ENCODE results near the gene ABCB8.

ABCB8 gene

DNA sequence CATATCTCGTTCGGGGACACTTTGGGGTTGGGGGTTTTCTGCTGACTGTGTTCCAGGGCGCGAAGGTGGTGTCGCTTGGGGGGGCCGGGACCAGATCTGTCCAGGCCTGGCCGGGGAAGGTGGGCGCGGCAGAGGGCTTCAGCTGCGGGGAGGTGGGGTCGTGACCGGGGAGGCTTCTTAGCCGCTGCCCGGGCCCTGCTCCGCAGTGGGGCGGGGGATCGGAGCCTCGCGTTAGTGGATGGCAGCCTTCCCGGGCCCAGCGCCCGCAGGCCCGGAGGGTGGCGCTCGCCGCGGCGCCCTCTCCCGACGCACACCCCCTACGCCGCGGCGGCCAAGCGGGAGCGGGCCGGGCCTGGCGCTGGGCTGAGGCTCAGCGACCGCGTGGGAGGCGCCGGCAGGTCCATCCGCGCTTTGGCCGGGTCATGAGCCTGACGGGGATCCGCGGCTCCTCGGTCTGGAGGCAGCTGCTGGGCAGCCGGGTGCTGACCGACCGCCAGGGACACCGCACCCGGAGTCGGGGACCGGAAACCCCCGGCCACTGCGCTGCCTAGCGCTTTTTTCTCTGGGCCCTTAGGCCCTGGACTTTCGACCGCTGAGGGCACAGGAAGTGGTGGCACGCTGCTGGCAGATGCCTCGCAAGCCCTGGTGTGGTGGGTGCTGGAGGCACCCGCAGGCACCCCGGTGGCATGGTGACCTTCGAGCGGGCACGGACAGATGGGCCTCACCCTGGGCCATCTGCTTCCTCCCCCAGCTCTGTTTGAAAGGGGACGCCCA is 59.2 kb downstream of the ABCB8 start:
- DNase-seq (ENCODE audit: low read depth in 2 of 2): no peak

DNA sequence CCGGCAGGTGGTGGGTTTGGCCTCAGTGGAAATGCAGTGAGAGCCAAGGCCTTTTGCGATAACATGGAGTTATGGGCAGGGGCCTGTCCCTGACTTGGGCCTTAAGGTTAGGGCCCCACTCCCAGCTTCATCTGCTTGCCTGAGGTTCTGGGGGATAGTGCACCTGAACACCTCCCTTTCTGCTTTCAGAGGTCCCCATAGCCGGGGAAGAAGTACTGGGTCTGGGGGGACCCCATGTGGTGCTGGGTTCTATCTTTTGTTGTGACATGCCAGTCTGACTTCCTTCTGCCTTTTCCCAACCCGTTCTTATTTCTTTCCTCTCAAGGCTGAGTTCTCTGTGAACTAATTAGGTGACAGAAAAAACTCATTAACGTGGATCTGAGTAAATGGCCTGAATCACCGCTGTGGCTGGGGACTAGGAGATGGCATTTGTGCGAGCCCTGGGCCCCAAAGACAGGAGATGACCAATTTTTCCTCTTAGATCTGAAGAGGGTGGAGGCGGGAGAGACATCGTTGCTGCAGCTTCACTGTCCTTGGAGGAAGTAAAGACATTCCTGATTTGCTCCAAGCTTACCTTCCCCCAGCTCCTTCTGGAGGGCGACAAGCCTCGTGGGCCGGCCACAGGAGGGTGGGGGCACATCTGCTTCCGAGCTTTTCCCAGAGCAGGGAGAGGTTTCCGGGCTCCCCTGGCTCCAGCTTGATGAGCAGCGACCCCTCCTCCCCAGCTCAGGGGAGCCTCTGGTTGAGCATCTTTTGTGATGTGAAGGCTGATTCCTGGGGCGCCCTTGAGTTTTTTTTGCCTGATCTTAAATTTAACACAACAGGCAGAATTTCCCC is 60.0 kb downstream of the ABCB8 start:
- DNase-seq (ENCODE audit: low read depth in 2 of 2): no peak

DNA sequence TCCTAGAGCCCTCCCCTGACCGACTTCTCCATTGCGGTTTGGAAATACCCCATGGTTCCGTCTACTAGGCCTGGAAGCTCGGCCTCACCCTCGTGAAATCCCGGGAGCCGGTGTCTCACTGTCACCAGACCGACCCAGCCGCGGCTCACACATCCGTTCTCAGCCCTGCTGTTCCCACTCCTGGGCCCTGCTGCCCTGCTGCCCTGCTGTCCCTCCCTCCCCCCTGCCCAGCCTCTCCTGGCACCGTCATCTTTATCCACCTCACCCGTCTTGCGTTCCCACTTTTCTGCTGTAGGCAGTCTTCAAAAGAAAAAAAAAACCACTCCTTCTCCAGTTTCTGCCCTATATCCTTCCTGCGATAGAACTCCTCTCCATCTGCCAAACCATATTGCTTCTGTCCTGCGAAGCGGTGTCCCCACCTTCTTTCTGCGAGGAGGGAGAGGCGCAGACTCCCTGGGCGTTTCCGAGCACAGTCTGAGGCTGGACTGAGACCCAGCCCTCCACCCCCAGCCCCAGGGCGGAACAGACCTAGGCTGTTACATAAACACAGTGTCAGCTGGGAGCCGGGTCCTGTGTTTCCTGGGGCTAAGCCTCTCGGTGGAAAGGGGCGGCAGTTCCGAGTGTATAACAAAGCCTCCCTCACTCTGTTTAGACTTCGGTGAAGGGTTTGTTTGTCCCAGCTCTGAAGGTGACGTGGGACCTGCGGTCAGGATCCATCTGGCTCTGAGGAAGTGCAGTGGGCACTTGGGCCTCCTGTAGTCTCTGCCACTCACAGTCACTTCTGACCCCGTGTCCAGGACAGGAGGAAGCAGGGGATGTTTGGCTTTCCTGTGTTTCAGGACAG is 60.8 kb downstream of the ABCB8 start:
- DNase-seq (ENCODE audit: low read depth in 2 of 2): no peak

DNA sequence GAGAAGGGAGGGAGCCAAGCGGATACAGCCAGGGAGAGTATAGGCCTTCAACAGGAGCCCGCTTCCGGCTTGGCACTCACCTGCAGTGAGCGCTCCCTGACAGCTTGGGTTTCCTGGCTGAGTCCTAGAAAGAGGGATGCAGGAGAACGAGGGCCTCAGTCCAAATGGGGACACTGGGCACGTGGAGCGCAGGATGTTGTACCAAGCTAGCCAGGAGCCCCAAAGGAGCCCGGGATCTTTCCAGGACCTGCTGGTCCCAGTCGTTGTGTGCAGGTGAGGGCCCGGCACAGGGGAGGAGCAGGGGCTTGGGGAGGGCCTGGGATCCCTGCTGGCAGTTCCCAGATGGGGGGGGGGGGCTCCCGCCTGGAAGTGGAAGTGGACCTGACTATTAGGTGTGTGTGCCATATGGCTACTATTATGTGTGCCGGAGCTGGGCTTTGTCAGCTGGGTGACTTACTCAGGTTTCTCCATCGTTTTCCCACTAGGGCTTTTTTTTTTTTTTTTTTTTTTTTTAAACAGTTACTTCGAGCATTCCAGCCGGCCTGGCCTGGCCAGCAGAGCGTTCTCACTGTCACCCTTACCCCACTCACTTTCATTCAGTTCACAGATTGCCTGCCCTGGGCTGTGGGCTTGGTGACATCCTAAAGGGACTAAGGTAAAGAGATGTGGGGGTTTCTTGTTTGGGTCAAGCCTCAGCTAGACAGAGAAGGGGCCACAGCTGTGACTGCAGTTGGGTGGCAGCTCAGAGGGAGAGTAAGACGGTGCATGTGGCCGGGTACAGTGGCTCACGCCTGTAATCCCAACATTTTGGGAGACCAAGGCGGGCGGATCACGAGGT is 61.9 kb downstream of the ABCB8 start:
- DNase-seq (ENCODE audit: low read depth in 2 of 2): no peak

DNA sequence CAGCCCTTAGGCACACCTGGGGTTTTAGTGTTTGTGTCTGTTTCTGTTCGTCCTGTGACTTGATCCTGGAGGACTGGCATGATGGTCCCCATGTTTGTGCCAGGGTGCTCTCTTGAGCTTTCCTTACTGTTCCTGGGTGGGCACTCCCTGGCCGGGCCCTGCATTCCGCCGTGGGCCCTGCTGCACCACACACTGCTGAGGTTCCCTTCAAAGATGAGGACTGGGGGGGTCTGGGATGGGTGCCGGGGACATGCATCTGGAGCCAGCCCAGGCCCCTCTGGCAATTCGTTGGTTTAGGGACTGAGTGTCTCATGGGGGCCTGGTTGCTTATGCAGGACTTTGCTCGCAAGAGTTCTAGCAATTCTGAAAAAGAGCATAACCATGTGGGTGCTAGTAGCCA is 62.8 kb downstream of the ABCB8 start:
- DNase-seq (ENCODE audit: low read depth in 2 of 2): no peak

DNA sequence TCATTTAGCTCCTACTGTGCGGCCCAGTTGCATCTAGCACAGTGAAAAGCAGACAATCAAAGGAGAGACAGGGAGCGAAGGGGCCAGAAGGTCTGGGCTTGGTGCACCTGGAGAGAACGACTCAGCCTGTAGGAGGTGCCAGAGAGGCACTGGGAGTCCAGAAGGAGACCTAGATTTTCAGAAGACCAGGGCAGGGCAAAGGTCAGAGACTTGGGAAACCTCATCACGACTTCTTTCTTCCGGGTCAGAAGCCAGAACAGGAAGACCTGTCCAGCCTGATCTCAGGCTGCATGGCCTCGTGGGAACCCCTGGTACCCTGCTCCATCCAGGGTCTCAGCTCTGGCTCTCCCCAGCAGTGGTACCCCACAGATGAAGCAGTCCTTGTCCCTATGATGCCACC is 63.2 kb downstream of the ABCB8 start:
- DNase-seq (ENCODE audit: low read depth in 2 of 2): no peak

DNA sequence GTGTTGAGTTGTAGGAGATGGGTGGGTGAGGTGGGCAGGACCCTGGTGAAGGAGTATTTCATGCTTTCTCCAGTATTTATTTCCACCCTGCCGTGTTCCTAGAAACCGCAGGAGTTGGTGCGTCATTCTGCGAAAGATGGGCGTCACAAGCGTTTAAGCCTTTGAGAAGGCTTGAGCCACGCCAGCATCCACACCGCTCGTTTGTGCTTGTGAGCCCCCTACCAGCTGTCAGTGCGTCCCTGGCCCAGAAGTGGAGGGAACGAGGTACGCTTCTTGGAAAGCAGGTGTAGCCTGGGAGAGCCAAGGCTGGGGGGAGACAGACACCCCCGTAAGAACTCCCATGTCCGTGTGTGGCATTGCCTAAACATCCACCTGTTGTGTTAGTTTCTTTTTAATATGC is 63.7 kb downstream of the ABCB8 start:
- DNase-seq (ENCODE audit: low read depth in 2 of 2): no peak

DNA sequence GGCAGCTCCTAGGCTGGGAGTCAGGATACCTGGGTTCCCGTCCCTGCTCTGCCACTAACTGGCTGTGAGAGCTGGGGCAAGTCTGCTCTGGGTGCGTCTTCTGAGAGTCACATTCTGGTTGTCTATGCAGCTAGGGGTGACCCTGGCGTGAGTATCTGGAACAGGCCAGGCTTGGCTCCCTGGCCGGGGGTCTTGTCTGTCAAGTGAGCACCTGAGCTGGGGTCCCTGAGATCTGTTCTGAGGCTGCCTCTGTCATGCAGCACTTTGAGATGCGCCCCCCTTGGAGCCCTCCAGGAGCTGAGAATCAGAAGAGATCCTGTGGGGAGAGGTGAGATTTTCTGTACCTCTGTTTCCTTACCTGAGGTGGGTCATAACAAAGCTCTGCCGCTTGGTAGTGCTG is 65.5 kb downstream of the ABCB8 start:
- DNase-seq (ENCODE audit: low read depth in 2 of 2): no peak

DNA sequence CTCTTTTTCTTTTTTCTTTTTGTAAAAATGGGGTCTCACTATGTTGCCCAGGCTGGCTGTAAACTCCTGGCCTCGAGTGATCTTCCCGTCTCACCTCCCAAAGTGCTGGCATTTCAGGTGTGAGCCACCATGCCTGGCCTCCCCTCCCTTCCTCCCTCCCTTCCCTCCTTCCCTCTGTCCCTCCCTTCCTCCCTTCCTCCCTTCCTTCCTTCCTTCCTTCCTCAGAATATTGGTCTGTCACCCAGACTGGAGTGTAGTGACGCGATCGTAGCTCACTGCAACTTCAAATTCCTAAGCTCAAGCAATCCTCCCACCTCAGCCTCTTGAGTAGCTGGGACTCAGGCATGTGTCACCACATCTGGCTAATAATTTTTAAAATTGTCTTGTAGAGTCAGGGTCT is 66.4 kb downstream of the ABCB8 start:
- no peak for DNase-seq (ENCODE audit: low read depth in 2 of 2)

DNA sequence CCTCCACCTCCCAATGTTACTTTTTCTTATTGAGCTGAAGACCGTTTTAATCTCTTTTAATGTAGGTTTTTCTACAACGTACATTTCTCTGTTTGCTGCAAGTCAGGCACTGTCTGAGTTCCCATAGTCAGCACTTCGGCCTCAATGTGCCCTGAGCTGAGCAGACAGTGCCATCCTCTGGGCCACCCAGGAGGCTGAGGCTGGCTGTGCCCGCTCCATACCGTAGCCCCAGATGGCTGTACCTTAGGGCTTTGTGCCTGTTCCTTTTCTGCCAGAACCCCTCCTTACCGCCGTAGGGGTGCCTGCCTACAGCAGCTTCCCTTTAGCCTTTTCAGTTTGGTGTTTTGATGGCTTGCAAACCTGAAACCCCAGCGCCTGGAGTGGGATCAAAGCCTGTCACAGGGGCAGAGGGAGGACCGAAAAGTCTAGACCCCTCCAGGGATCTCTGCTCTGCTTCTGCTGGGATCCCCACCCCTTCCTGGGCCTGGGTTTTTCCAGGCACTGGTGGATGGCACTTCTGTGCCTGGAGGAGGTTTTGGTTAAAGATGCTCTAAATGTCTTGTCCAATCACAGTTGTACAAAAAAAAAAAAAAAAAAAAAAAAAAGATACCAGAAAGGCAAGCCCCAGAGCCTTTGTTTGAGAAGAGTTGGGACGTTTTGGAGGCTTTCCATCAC is 67.0 kb downstream of the ABCB8 start:
- no peak for DNase-seq (ENCODE audit: low read depth in 2 of 2)

DNA sequence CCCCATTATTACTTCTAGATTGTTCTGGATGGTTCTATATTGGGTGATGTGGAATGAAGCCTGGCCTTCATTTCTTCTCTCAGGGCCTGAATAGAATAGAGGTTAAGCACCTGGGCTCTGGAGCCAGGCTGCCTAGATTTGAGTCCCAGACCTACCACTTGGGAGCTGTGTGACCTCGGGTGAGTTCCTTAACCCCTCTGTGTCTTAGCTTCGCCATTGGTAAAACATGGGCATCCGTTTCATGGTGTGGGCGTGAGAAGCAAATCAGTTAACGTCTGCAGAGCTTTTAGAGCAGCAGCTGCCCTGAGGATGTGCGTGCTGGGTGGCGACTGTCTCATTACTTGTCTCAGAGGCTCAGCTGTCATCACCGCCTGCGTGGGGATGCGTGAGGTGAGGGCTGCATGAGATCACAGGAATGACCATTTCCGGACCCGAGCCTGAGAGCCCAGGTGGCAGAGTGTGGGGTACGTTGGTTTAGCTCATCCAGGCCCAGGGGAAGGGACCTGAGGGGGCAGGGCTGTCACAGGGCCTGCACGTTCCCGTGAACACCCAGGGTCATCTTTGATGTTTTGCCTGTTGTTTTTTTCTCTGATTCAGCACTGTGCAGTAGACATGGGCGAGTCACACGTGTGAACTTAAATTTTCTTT is 67.7 kb downstream of the ABCB8 start:
- DNase-seq (ENCODE audit: low read depth in 2 of 2): no peak

Data from stimulated activated CD8-positive, alpha-beta memory T cell treated with anti-CD3 and anti-CD28 coated beads, Interleukin-2, amount 100 ng/mL, for 48 hours (primary cell).